ENCODE data around the gene EVL. TPM values are rescaled to one million over a fixed set of nuclear protein-coding genes. Genes with fewer than 3 reads are reported as not detected.

EVL gene
- total and polyA plus RNA-seq, 10 of the 15 experiments (the other 5 are each of a cell fraction or from before 2014, with no cell fraction given) = 11.9 to 341 (median 89.8) TPM

DNA sequence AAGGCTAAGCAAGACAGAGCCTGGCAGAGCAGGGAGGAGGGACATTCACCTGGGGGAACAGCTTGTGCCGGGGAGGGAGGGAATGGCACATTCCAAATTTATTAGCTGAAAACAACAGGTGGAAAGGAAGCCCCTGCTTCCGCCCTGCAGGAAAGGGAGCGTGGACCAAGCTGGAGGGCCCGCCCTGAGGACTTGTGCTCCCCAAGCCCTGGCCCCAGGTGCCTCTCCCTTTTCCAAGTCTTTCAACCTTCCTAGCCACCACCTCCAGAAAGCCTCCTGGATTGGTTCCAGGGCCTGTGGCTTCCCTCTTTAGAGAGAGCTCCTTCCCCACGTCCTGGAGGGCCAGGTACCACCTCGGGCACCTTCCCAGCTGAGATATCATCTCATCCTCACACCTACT, 91.6 kb downstream of the EVL start:
- intact Hi-C loops (cut with micrococcal nuclease; ENCODE audit: unreplicated experiment) = no loop called here
- no peak for TF ChIP-seq YY1 (IDR thresholded peaks at IDR 0.05; ENCODE audit: low read depth, low read length)
- TF ChIP-seq ZNF24 (IDR thresholded peaks at IDR 0.05) = no peak
- no peak for TF ChIP-seq ZNF384 (IDR thresholded peaks at IDR 0.05; ENCODE audit: borderline replicate concordance, low read depth, low read length)
- no peak for TF ChIP-seq HCFC1 (IDR thresholded peaks at IDR 0.05; ENCODE audit: low read length)
- TF ChIP-seq, protein P1, sequence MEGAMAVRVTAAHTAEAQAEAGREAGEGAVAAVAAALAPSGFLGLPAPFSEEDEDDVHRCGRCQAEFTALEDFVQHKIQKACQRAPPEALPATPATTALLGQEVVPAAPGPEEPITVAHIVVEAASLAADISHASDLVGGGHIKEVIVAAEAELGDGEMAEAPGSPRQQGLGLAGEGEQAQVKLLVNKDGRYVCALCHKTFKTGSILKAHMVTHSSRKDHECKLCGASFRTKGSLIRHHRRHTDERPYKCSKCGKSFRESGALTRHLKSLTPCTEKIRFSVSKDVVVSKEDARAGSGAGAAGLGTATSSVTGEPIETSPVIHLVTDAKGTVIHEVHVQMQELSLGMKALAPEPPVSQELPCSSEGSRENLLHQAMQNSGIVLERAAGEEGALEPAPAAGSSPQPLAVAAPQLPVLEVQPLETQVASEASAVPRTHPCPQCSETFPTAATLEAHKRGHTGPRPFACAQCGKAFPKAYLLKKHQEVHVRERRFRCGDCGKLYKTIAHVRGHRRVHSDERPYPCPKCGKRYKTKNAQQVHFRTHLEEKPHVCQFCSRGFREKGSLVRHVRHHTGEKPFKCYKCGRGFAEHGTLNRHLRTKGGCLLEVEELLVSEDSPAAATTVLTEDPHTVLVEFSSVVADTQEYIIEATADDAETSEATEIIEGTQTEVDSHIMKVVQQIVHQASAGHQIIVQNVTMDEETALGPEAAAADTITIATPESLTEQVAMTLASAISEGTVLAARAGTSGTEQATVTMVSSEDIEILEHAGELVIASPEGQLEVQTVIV (IDR thresholded peaks at IDR 0.05; ENCODE audit: borderline replicate concordance, partially characterized antibody) = no peak
- TF ChIP-seq STAT1 (conservative IDR thresholded peaks at IDR 0.05) = no peak
- TF ChIP-seq, protein P2, sequence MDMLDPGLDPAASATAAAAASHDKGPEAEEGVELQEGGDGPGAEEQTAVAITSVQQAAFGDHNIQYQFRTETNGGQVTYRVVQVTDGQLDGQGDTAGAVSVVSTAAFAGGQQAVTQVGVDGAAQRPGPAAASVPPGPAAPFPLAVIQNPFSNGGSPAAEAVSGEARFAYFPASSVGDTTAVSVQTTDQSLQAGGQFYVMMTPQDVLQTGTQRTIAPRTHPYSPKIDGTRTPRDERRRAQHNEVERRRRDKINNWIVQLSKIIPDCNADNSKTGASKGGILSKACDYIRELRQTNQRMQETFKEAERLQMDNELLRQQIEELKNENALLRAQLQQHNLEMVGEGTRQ (IDR thresholded peaks at IDR 0.05; ENCODE audit: borderline replicate concordance, low read depth, low read length) = no peak
- no peak for TF ChIP-seq NRF1 (conservative IDR thresholded peaks at IDR 0.05; ENCODE audit: low read depth, low read length)
- TF ChIP-seq WRNIP1 (IDR thresholded peaks at IDR 0.05; ENCODE audit: borderline replicate concordance, low read depth, low read length) = no peak
- TF ChIP-seq, protein P3, sequence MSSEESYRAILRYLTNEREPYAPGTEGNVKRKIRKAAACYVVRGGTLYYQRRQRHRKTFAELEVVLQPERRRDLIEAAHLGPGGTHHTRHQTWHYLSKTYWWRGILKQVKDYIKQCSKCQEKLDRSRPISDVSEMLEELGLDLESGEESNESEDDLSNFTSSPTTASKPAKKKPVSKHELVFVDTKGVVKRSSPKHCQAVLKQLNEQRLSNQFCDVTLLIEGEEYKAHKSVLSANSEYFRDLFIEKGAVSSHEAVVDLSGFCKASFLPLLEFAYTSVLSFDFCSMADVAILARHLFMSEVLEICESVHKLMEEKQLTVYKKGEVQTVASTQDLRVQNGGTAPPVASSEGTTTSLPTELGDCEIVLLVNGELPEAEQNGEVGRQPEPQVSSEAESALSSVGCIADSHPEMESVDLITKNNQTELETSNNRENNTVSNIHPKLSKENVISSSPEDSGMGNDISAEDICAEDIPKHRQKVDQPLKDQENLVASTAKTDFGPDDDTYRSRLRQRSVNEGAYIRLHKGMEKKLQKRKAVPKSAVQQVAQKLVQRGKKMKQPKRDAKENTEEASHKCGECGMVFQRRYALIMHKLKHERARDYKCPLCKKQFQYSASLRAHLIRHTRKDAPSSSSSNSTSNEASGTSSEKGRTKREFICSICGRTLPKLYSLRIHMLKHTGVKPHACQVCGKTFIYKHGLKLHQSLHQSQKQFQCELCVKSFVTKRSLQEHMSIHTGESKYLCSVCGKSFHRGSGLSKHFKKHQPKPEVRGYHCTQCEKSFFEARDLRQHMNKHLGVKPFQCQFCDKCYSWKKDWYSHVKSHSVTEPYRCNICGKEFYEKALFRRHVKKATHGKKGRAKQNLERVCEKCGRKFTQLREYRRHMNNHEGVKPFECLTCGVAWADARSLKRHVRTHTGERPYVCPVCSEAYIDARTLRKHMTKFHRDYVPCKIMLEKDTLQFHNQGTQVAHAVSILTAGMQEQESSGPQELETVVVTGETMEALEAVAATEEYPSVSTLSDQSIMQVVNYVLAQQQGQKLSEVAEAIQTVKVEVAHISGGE (CRISPR knock-in tag; IDR thresholded peaks at IDR 0.05) = no peak
- no peak for TF ChIP-seq ZNF207 (IDR thresholded peaks at IDR 0.05; ENCODE audit: borderline replicate concordance)
- no peak for TF ChIP-seq CBX3 (IDR thresholded peaks at IDR 0.05; ENCODE audit: borderline replicate concordance, low read depth)
- TF ChIP-seq RCOR1 (conservative IDR thresholded peaks at IDR 0.05; ENCODE audit: low read depth, low read length) = no peak
- TF ChIP-seq MYB (IDR thresholded peaks at IDR 0.05; ENCODE audit: borderline replicate concordance, low read depth, low read length) = no peak
- TF ChIP-seq MTA3 (IDR thresholded peaks at IDR 0.05; ENCODE audit: borderline replicate concordance, low read length) = no peak
- TF ChIP-seq, protein P4, sequence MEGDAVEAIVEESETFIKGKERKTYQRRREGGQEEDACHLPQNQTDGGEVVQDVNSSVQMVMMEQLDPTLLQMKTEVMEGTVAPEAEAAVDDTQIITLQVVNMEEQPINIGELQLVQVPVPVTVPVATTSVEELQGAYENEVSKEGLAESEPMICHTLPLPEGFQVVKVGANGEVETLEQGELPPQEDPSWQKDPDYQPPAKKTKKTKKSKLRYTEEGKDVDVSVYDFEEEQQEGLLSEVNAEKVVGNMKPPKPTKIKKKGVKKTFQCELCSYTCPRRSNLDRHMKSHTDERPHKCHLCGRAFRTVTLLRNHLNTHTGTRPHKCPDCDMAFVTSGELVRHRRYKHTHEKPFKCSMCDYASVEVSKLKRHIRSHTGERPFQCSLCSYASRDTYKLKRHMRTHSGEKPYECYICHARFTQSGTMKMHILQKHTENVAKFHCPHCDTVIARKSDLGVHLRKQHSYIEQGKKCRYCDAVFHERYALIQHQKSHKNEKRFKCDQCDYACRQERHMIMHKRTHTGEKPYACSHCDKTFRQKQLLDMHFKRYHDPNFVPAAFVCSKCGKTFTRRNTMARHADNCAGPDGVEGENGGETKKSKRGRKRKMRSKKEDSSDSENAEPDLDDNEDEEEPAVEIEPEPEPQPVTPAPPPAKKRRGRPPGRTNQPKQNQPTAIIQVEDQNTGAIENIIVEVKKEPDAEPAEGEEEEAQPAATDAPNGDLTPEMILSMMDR (IDR thresholded peaks at IDR 0.05 in 2 of 3, conservative IDR thresholded peaks at IDR 0.05 in 1 of 3; ENCODE audit: control insufficient read depth in 2 of 3, extremely low read depth in 1 of 3, insufficient read depth in 1 of 3, low read depth in 3 of 3, low read length in 3 of 3) = no peak
- no peak for TF ChIP-seq NR2C1 (IDR thresholded peaks at IDR 0.05)

More for the DNA sequence above, 91.6 kb downstream of the EVL start:
- ATAC-seq (no peak), DNase-seq (ENCODE audit: low read depth, low spot score) (no peak), FAIRE-seq (no peak)
- Histone ChIP-seq H3K9ac (ENCODE audit: control insufficient read depth, insufficient read depth, low read length) (no peak overlapping the region), H3K4me2 (ENCODE audit: control insufficient read depth, insufficient read depth) (no peak overlapping the region), H3K27me3 (replicated peaks in 1 of 2; ENCODE audit: control insufficient read depth in 2 of 2, insufficient read depth in 2 of 2, low read length in 1 of 2) (peaks cover 3 to 5% of the 10 kb centered on the region in 2 experiments; a peak in 3 of 4 replicates), H3K36me3 (ENCODE audit: control insufficient read depth in 2 of 2, insufficient read depth in 2 of 2, low read length in 1 of 2) (no peaks in the 10 kb centered on the region), H3K4me1 (ENCODE audit: control insufficient read depth, insufficient read depth, low read length) (peaks cover 15% of the 10 kb centered on the region), H3K27ac (ENCODE audit: control insufficient read depth, insufficient read depth) (no peak overlapping the region), H3K79me2 (ENCODE audit: control insufficient read depth, insufficient read depth, low read length) (no peaks in the 10 kb centered on the region), H3K4me3 (no peak overlapping the region), H4K20me1 (ENCODE audit: control insufficient read depth, insufficient read depth) (no peaks in the 10 kb centered on the region), H3K9me3 (replicated peaks; ENCODE audit: control insufficient read depth, insufficient read depth, low read length) (no peaks in the 10 kb centered on the region; the same call in 2 of the 3 replicates), H2AFZ (ENCODE audit: control insufficient read depth, low read depth, low read length) (no peak overlapping the region)
- WGBS (ENCODE audit: insufficient coverage, insufficient replicate concordance, low lambda C conversion rate, missing lambda C conversion rate) = 62% methylated on average over 6 of the region's 6 CpGs
- SMC1A ChIA-PET (ENCODE audit: uncharacterized antibody, unreplicated experiment) = no interaction called here
- in situ Hi-C loops (cut with MboI) = no loop called here
- CTCF ChIA-PET = interaction anchor here (0.6 to 1.8 kb wide), 6 partner anchors 36 to 175 kb away, joined by 3 to 6 read pairs (median 3); no protein-coding TSS in a partner anchor
- POLR2A ChIA-PET = no interaction called here
- RAD21 ChIA-PET (ENCODE audit: unreplicated experiment) = interaction anchor here (1.8 kb wide), 1 partner anchor 86 kb away, joined by 3 read pairs; no protein-coding TSS in a partner anchor
- BruUV-seq (replicated peaks) = no TSS peak

Data from GM12878 (cell line).